GM04503 (cell line): ENCODE measurements around the gene DHRS7B.
"Not testable (repeated sequence)": the region's sequence is repeated elsewhere in the genome, so short reads cannot be mapped to it uniquely, and the experiment has no call there.

Experiments used
- DNase-seq: peaks from one replicate; pipeline ENCODE4 v3.0.0-alpha.2; 2012; ENCODE audit warnings: low read depth

DHRS7B gene

GRCh38 chr17:21177854-21178600 lies 51.3 kb downstream of the DHRS7B start:
- DNase-seq: no peak

GRCh38 chr17:21183468-21183867 lies 56.7 kb downstream of the DHRS7B start:
- no peak for DNase-seq

- DNase-seq: no peak
Measured at GRCh38 chr17:21184570-21184969, 57.8 kb downstream of the DHRS7B start.

GRCh38 chr17:21185061-21185460 lies 58.3 kb downstream of the DHRS7B start:
- no peak for DNase-seq

- DNase-seq: no peak
Measured at GRCh38 chr17:21186399-21187187, 59.8 kb downstream of the DHRS7B start.

- DNase-seq: no peak
Measured at GRCh38 chr17:21189361-21189760, 62.6 kb downstream of the DHRS7B start.

GRCh38 chr17:21190078-21190477 lies 63.3 kb downstream of the DHRS7B start:
- no peak for DNase-seq

- DNase-seq: no peak
Measured at GRCh38 chr17:21191698-21192097, 64.9 kb downstream of the DHRS7B start.

GRCh38 chr17:21192414-21192813 lies 65.7 kb downstream of the DHRS7B start:
- not testable (repeated sequence) for DNase-seq

- no peak for DNase-seq
Measured at GRCh38 chr17:21193031-21193430, 66.3 kb downstream of the DHRS7B start.

GRCh38 chr17:21194226-21194625 lies 67.5 kb downstream of the DHRS7B start:
- DNase-seq: no peak

GRCh38 chr17:21194703-21195102 lies 67.9 kb downstream of the DHRS7B start:
- DNase-seq: no peak

- no peak for DNase-seq
Measured at GRCh38 chr17:21196126-21196525, 69.4 kb downstream of the DHRS7B start.

GRCh38 chr17:21198411-21198810 lies 71.6 kb downstream of the DHRS7B start:
- no peak for DNase-seq

- DNase-seq: peak; percentile 92
Measured at GRCh38 chr17:21199311-21199710, 72.5 kb downstream of the DHRS7B start.

GRCh38 chr17:21199856-21200255 lies 73.1 kb downstream of the DHRS7B start:
- DNase-seq: no peak

GRCh38 chr17:21200590-21201297 lies 74.0 kb downstream of the DHRS7B start:
- DNase-seq: no peak

GRCh38 chr17:21201298-21201595 lies 74.5 kb downstream of the DHRS7B start:
- no peak for DNase-seq

- DNase-seq: no peak
Measured at GRCh38 chr17:21201874-21202273, 75.1 kb downstream of the DHRS7B start.

- DNase-seq: no peak
Measured at GRCh38 chr17:21202512-21202911, 75.7 kb downstream of the DHRS7B start.

- no peak for DNase-seq
Measured at GRCh38 chr17:21204935-21205334, 78.2 kb downstream of the DHRS7B start.

GRCh38 chr17:21208352-21208751 lies 81.6 kb downstream of the DHRS7B start:
- DNase-seq: no peak
